Fibroblast of lung (primary cell): ENCODE measurements around the gene MIER3. TPM values are rescaled to one million over a fixed set of nuclear protein-coding genes. Genes with fewer than 3 reads are reported as not detected.

Experiments used
- DNase-seq, 2 donors: peaks; one replicate each; pipeline versions ENCODE4 v3.0.0 to v3.0.0-alpha.2; 2010; ENCODE audit warnings: low read depth in 2 of 2
- H2AFZ ChIP-seq: 2 replicates; pipeline ENCODE4 v1.5.1; 2012; ENCODE audit warnings: low read length, control low read depth, inconsistent platforms
- H3K27ac ChIP-seq: 2 replicates; pipeline ENCODE4 v1.5.1; 2011; ENCODE audit warnings: low read length, control low read depth; ENCODE audit not compliant: insufficient read depth
- H3K27me3 ChIP-seq: 2 replicates; pipeline ENCODE4 v1.5.1; 2011; ENCODE audit warnings: mild to moderate bottlenecking, low read length; ENCODE audit not compliant: control insufficient read depth, insufficient read depth
- H3K36me3 ChIP-seq: 2 replicates; pipeline ENCODE4 v1.5.1; 2011; ENCODE audit warnings: low read length; ENCODE audit not compliant: control insufficient read depth, insufficient read depth
- H3K4me1 ChIP-seq: 2 replicates; pipeline ENCODE4 v1.5.1; 2011; ENCODE audit warnings: low read length; ENCODE audit not compliant: control insufficient read depth, insufficient read depth; ENCODE audit errors: extremely low read depth
- H3K4me2 ChIP-seq: 2 replicates; pipeline ENCODE4 v1.5.1; 2011; ENCODE audit warnings: low read length, control low read depth; ENCODE audit not compliant: insufficient read depth; ENCODE audit errors: extremely low read depth
- H3K4me3 ChIP-seq, 4 experiments: fragments of 200-600 bp in 1 of 4; sonication (generic) in 1 of 4; replicated peaks in 1 of 4; 2 replicates each; pipeline ENCODE4 v1.5.1; 2011 to 2016; ENCODE audit warnings: low read length in 4 of 4, low read depth in 3 of 4, mild to moderate bottlenecking in 3 of 4, control low read depth in 2 of 4, inconsistent platforms in 1 of 4, mixed read lengths in 1 of 4; ENCODE audit not compliant: insufficient read depth in 1 of 4; ENCODE audit errors: control extremely low read depth in 1 of 4
- H3K79me2 ChIP-seq: 2 replicates; pipeline ENCODE4 v1.5.1; 2012; ENCODE audit warnings: mild to moderate bottlenecking, low read length, inconsistent platforms; ENCODE audit not compliant: control insufficient read depth, insufficient read depth
- H3K9ac ChIP-seq: 2 replicates; pipeline ENCODE4 v1.5.1; 2011; ENCODE audit warnings: mild to moderate bottlenecking, low read length, control low read depth; ENCODE audit not compliant: insufficient read depth
- H3K9me3 ChIP-seq: 2 replicates; pipeline ENCODE4 v1.5.1; 2012; ENCODE audit warnings: low read depth, low read length; ENCODE audit not compliant: control insufficient read depth, insufficient read depth
- H4K20me1 ChIP-seq: 2 replicates; pipeline ENCODE4 v1.5.1; 2011; ENCODE audit warnings: low read length; ENCODE audit not compliant: control insufficient read depth, insufficient read depth; ENCODE audit errors: extremely low read depth
- EZH2 ChIP-seq: IDR thresholded peaks from 2 replicates; pipeline ENCODE4 v1.5.1; 2012; ENCODE audit warnings: low read length, control low read depth, mild to moderate bottlenecking; ENCODE audit errors: missing control alignments
- polyA plus RNA-seq, 2 donors: library from polyadenylated mRNA; depleted of rRNA in 1 of 2; stranded (reverse) in 1 of 2; unstranded in 1 of 2; fragments of >200 nt; gene quantifications; 2 replicates each; pipeline ENCODE4 v1.2.1, GENCODE V29; 2011 to 2012; ENCODE audit warnings: missing spikeins in 1 of 2
- total RNA-seq: library from RNA; depleted of rRNA; stranded (reverse); fragments of >200 nt; gene quantifications from 2 replicates; pipeline ENCODE4 v1.2.1, GENCODE V29; 2014
- TF ChIP-seq, protein P1 (sequence below), 2 donors: IDR thresholded peaks in 1 of 2; conservative IDR thresholded peaks in 1 of 2; 1 replicate in 1 of 2; 2 replicates in 1 of 2; pipeline ENCODE4 v1.5.1; 2011 to 2012; ENCODE audit warnings: low read length in 2 of 2, control low read depth in 1 of 2, inconsistent platforms in 1 of 2, low read depth in 1 of 2, mild to moderate bottlenecking in 1 of 2

Gene MIER3
- total and polyA plus RNA-seq, 2 donors (not counting 1 experiment from before 2014, with no cell fraction given): 13.2 to 16.9 TPM

DNA sequence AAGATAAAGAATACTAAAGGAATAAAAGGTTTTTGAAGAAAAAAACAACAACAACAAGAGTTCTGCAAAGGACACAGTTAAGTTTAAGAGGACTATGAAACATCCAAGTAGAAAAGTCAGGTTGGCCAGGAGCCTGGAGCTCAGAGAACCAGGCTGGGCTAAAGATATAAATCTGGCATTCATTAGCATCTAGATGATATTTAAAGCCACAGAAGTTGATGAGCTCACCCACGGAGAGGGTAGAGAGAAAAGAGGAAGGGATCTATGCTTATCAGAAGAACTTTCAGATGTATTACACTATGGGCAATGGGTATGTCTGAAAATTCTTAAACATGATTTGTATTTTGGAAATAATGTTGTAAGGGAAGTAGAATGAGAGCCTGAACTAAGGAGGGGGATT, 9.9 kb downstream of the MIER3 start:
- no peaks in the 10 kb centered on the region for H3K9me3 ChIP-seq
- peak in 1 of 2 donors; percentile 50 for DNase-seq
- H4K20me1 ChIP-seq: no peaks in the 10 kb centered on the region
- H3K4me3 ChIP-seq: no peak overlapping the region
- no peak overlapping the region for H3K4me2 ChIP-seq
- H2AFZ ChIP-seq: no peak overlapping the region
- H3K27ac ChIP-seq: no peak overlapping the region
- H3K27me3 ChIP-seq: no peaks in the 10 kb centered on the region
- H3K4me1 ChIP-seq: no peaks in the 10 kb centered on the region
- TF ChIP-seq, protein P1, sequence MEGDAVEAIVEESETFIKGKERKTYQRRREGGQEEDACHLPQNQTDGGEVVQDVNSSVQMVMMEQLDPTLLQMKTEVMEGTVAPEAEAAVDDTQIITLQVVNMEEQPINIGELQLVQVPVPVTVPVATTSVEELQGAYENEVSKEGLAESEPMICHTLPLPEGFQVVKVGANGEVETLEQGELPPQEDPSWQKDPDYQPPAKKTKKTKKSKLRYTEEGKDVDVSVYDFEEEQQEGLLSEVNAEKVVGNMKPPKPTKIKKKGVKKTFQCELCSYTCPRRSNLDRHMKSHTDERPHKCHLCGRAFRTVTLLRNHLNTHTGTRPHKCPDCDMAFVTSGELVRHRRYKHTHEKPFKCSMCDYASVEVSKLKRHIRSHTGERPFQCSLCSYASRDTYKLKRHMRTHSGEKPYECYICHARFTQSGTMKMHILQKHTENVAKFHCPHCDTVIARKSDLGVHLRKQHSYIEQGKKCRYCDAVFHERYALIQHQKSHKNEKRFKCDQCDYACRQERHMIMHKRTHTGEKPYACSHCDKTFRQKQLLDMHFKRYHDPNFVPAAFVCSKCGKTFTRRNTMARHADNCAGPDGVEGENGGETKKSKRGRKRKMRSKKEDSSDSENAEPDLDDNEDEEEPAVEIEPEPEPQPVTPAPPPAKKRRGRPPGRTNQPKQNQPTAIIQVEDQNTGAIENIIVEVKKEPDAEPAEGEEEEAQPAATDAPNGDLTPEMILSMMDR (conservative IDR thresholded peaks at IDR 0.05 in 1 of 2, IDR thresholded peaks at IDR 0.05 in 1 of 2; ENCODE audit: low read depth in 1 of 2, low read length in 2 of 2): no peak
- no peak for TF ChIP-seq EZH2
- no peak overlapping the region for H3K9ac ChIP-seq
- H3K79me2 ChIP-seq: no peaks in the 10 kb centered on the region
- peaks cover 10% of the 10 kb centered on the region for H3K36me3 ChIP-seq

DNA sequence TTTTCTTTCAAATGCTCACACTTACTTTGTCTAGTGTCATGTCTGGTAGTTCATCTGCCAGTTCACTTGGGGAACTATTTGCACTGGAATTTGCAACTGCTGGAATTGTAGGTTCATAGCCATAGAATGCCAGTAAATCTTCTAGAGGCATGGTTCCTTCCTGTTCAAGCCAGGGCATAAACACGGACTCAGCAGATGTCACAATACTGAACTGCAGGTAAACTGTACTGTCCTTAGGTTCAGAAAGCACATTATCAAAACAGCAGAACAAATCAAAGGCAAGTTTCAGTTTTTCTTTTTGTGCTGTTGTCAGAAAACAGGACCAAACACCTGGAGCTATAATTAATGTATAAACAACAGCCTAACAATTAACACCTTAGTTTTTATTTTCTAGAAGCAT, 13.1 kb downstream of the MIER3 start:
- Histone ChIP-seq H3K4me3 (no peak overlapping the region), H2AFZ (no peak overlapping the region), H3K4me1 (no peaks in the 10 kb centered on the region), H3K27ac (no peak overlapping the region), H3K36me3 (peaks cover 13% of the 10 kb centered on the region), H3K4me2 (no peak overlapping the region), H4K20me1 (no peaks in the 10 kb centered on the region), H3K79me2 (no peaks in the 10 kb centered on the region), H3K27me3 (no peaks in the 10 kb centered on the region), H3K9me3 (no peaks in the 10 kb centered on the region), H3K9ac (no peak overlapping the region)
- TF ChIP-seq EZH2: no peak
- TF ChIP-seq, protein P1 (conservative IDR thresholded peaks at IDR 0.05 in 1 of 2, IDR thresholded peaks at IDR 0.05 in 1 of 2; ENCODE audit: low read depth in 1 of 2, low read length in 2 of 2): no peak
- DNase-seq: no peak

DNA sequence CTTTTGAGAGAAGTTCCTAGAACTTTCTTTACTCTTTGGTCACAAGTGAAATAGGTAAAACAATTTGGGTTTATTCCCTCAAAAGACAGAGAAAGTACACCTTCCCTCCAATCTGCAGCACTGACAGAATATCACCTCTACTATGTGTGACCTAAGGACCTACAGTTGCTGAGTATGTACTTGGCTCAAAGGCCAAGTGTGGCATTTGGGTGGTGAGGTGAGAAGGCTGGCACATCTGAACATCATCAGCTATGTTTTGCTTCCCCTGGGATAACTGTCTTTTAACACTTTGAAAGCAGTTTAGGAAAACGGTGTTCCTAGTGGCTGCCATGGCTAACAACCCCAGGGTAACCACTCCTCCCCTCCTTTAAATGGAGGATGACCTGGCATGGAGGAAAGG, 17.6 kb downstream of the MIER3 start:
- no peaks in the 10 kb centered on the region for H3K9me3 ChIP-seq
- no peak overlapping the region for H2AFZ ChIP-seq
- H3K79me2 ChIP-seq: no peaks in the 10 kb centered on the region
- no peaks in the 10 kb centered on the region for H4K20me1 ChIP-seq
- no peak overlapping the region for H3K9ac ChIP-seq
- no peak overlapping the region for H3K27ac ChIP-seq
- no peak for TF ChIP-seq EZH2
- DNase-seq: no peak
- H3K4me1 ChIP-seq: no peaks in the 10 kb centered on the region
- no peak overlapping the region for H3K4me3 ChIP-seq
- no peak overlapping the region for H3K4me2 ChIP-seq
- peaks cover 8% of the 10 kb centered on the region for H3K36me3 ChIP-seq
- H3K27me3 ChIP-seq: no peaks in the 10 kb centered on the region
